ENCODE results near the gene TRIP6. TPM values are rescaled to one million over a fixed set of nuclear protein-coding genes. Genes with fewer than 3 reads are reported as not detected.

The TRIP6 gene
- total RNA-seq, 1 donor from 2014 or later = 109 TPM

GRCh38 chr7:100884736-100885439, 17.7 kb downstream of the TRIP6 start:
- H3K4me3 Mint-ChIP-seq = no peak overlapping the region
- TF ChIP-seq, protein P1, sequence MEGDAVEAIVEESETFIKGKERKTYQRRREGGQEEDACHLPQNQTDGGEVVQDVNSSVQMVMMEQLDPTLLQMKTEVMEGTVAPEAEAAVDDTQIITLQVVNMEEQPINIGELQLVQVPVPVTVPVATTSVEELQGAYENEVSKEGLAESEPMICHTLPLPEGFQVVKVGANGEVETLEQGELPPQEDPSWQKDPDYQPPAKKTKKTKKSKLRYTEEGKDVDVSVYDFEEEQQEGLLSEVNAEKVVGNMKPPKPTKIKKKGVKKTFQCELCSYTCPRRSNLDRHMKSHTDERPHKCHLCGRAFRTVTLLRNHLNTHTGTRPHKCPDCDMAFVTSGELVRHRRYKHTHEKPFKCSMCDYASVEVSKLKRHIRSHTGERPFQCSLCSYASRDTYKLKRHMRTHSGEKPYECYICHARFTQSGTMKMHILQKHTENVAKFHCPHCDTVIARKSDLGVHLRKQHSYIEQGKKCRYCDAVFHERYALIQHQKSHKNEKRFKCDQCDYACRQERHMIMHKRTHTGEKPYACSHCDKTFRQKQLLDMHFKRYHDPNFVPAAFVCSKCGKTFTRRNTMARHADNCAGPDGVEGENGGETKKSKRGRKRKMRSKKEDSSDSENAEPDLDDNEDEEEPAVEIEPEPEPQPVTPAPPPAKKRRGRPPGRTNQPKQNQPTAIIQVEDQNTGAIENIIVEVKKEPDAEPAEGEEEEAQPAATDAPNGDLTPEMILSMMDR (IDR thresholded peaks at IDR 0.05; ENCODE audit: unreplicated experiment) = no peak
- peaks cover 18% of the 10 kb centered on the region for H3K4me1 Mint-ChIP-seq
- H3K36me3 Mint-ChIP-seq = peaks cover 63% of the 10 kb centered on the region
- H3K9me3 Mint-ChIP-seq = no peaks in the 10 kb centered on the region
- DNase-seq (ENCODE audit: low spot score in 2 of 2, unreplicated experiment in 2 of 2) = no peak
- H3K27ac Mint-ChIP-seq = peak overlapping the region; percentile 63
- H3K27me3 Mint-ChIP-seq (ENCODE audit: low read depth) = no peaks in the 10 kb centered on the region

DNA sequence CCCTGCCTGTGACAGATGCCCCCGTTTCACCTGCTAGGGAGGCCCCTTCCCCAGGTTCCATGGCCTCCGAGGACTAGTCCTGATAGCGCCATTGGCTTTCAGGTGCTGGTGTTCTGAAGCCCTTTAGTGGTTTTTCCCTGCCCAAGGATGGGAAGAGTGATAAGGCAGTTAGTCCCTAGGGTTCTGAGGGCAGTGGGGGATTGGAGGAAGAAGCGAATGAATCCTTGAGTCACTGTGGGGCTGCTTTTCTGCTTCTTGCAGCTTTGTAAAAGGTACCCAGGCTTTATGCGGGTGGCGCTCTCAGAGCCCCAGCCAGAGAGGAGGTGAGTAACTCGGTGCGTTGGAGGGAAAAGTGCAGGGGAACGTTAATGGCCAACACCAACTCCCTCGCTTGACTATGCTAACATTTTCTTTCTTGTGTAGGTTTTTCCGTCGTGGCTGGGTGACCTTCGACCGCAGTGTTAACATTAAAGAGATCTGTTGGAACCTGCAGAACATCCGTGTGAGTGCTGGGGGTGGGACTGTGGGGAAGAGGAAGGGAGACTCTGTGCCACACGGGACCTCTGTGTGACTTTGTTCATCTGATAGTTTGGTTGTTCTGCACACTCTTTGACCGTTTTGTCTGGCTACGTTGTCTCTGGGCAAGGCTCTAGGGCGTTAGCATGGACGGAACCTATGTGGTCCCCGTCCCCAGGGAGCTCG, 18.4 kb downstream of the TRIP6 start:
- H3K27me3 Mint-ChIP-seq (ENCODE audit: low read depth) = no peaks in the 10 kb centered on the region
- no peak for DNase-seq (ENCODE audit: low spot score in 2 of 2, unreplicated experiment in 2 of 2)
- no peaks in the 10 kb centered on the region for H3K9me3 Mint-ChIP-seq
- TF ChIP-seq, protein P1 (IDR thresholded peaks at IDR 0.05; ENCODE audit: unreplicated experiment) = no peak
- peaks cover 58% of the 10 kb centered on the region for H3K36me3 Mint-ChIP-seq
- peak overlapping the region; percentile 52 for H3K27ac Mint-ChIP-seq
- peaks cover 22% of the 10 kb centered on the region for H3K4me1 Mint-ChIP-seq
- H3K4me3 Mint-ChIP-seq = no peak overlapping the region

GRCh38 chr7:100886142-100886935, 19.2 kb downstream of the TRIP6 start:
- Mint-ChIP-seq H3K4me3 (no peak overlapping the region), H3K9me3 (no peaks in the 10 kb centered on the region), H3K4me1 (peaks cover 26% of the 10 kb centered on the region), H3K36me3 (peaks cover 53% of the 10 kb centered on the region), H3K27ac (peak overlapping the region; percentile 82), H3K27me3 (ENCODE audit: low read depth) (no peaks in the 10 kb centered on the region)
- TF ChIP-seq, protein P1 (IDR thresholded peaks at IDR 0.05; ENCODE audit: unreplicated experiment) = no peak
- no peak for DNase-seq (ENCODE audit: low spot score in 2 of 2, unreplicated experiment in 2 of 2)

- peak overlapping the region; percentile 82 for H3K27ac Mint-ChIP-seq
- H3K27me3 Mint-ChIP-seq (ENCODE audit: low read depth) = no peaks in the 10 kb centered on the region
- no peaks in the 10 kb centered on the region for H3K9me3 Mint-ChIP-seq
- H3K4me3 Mint-ChIP-seq = peak overlapping the region; percentile 44
- peaks cover 32% of the 10 kb centered on the region for H3K4me1 Mint-ChIP-seq
- H3K36me3 Mint-ChIP-seq = peaks cover 48% of the 10 kb centered on the region
- no peak for DNase-seq (ENCODE audit: low spot score in 2 of 2, unreplicated experiment in 2 of 2)
- TF ChIP-seq, protein P1 (IDR thresholded peaks at IDR 0.05; ENCODE audit: unreplicated experiment) = no peak
Observed at GRCh38 chr7:100886936-100887515, 19.8 kb downstream of the TRIP6 start.

DNA sequence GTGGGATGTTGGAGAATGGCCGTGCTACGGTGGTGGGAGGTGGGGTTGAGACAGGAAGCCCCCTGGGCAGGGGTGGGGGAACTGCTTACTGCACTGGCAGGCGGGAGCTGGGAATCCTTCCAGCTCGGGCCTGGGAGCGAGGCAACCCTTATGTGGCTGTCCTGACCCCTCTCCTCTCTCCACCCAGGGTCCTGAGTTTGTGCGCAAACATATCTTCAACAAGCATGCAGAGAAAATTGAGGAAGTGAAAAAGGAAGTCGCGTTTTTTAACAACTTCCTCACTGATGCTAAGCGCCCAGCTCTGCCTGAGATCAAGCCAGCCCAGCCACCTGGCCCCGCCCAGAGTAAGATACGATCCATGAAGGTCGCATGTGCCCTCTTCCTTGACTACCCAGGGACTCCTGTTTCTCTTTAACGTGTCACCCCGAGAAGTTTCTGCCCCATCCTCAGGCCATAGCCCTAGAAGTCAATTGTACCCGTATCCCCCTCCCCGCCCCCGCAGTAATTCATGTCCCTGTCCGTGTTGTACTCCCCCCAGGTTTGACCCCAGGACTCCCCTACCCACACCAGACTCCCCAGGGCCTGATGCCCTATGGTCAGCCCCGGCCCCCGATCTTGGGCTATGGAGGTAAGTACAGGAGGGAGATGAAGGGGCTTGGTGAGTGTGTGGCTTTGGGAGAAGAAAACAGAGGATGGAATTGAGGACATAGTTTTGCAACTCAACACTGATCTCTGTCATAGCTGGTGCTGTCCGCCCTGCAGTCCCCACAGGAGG, 20.5 kb downstream of the TRIP6 start:
- H3K36me3 Mint-ChIP-seq = peaks cover 44% of the 10 kb centered on the region
- TF ChIP-seq, protein P1 (IDR thresholded peaks at IDR 0.05; ENCODE audit: unreplicated experiment) = no peak
- H3K27ac Mint-ChIP-seq = peak overlapping the region; percentile 53

More for the DNA sequence above, 20.5 kb downstream of the TRIP6 start:
- Mint-ChIP-seq H3K4me3 (peak overlapping the region; percentile 77), H3K4me1 (peaks cover 36% of the 10 kb centered on the region), H3K9me3 (no peaks in the 10 kb centered on the region), H3K27me3 (ENCODE audit: low read depth) (no peaks in the 10 kb centered on the region)
- no peak for DNase-seq (ENCODE audit: low spot score in 2 of 2, unreplicated experiment in 2 of 2)
